Gastroesophageal sphincter (tissue), 3 donors: ENCODE data around the gene COMMD9.

Experiments
- CTCF ChIP-seq, 4 experiments: fragments of 200-600 bp in 2 of 4; fragments of 450-650 bp in 2 of 4; sonication (generic) in 1 of 4; IDR thresholded peaks; one replicate each; pipeline ENCODE4 v1.5.1; 2017 to 2019; ENCODE audit warnings: antibody characterized with exemption in 4 of 4, mild to moderate bottlenecking in 2 of 4, moderate library complexity in 2 of 4
- EP300 ChIP-seq: sonication (generic); formaldehyde crosslinking; IDR thresholded peaks from one replicate; pipeline ENCODE4 v1.6.1; 2017; ENCODE audit warnings: antibody characterized with exemption, mild to moderate bottlenecking
- POLR2A ChIP-seq, 2 donors: fragments of 450-650 bp; IDR thresholded peaks; one replicate each; pipeline ENCODE4 v1.6.1; 2017; ENCODE audit warnings: antibody characterized with exemption in 2 of 2, mild to moderate bottlenecking in 2 of 2, moderate library complexity in 1 of 2
- POLR2AphosphoS5 ChIP-seq: sonication (generic); formaldehyde crosslinking; IDR thresholded peaks from one replicate; pipeline ENCODE4 v1.6.1; 2017; ENCODE audit warnings: antibody characterized with exemption

- no peak for TF ChIP-seq CTCF (IDR thresholded peaks at IDR 0.05)
- no peak for TF ChIP-seq EP300
- TF ChIP-seq POLR2AphosphoS5: no peak
- TF ChIP-seq POLR2A (IDR thresholded peaks at IDR 0.05): no peak
Measured at GRCh38 chr11:36235750-36236149, 53.5 kb downstream of the COMMD9 start.
